Gastrocnemius medialis (tissue), 4 donors: ENCODE data around the gene CD300C. TPM values are rescaled to one million over a fixed set of nuclear protein-coding genes. Genes with fewer than 3 reads are reported as not detected.

Experiments used
- ATAC-seq, 2 donors: fragments of 150-250 bp; one replicate each; pipeline ENCODE4 v1.9.1; 2016
- DNase-seq, 2 donors: peaks; one replicate each; pipeline ENCODE4 v3.0.0-alpha.2; 2019
- H3K27ac ChIP-seq, 4 donors: fragments of 200-600 bp; sonication (generic); 1 replicate in 1 of 4; 2 replicates in 3 of 4; pipeline ENCODE4 v1.5.1; 2016 to 2018; ENCODE audit warnings: mild to moderate bottlenecking in 2 of 4, moderate library complexity in 1 of 4
- H3K27me3 ChIP-seq, 3 donors: fragments of 200-600 bp; sonication (generic) in 2 of 3; 1 replicate in 1 of 3; 2 replicates in 2 of 3; pipeline versions ENCODE4 v1.5.1 to v1.6.0; 2016 to 2019; ENCODE audit warnings: mild to moderate bottlenecking in 1 of 3, moderate library complexity in 1 of 3
- H3K36me3 ChIP-seq, 2 donors: fragments of 200-600 bp; sonication (generic) in 1 of 2; one replicate each; pipeline ENCODE4 v1.5.1; 2017 to 2018
- H3K4me1 ChIP-seq, 2 donors: fragments of 200-600 bp; sonication (generic) in 1 of 2; one replicate each; pipeline ENCODE4 v1.5.1; 2016 to 2017; ENCODE audit warnings: mild to moderate bottlenecking in 2 of 2
- H3K4me3 ChIP-seq, 4 donors: fragments of 200-600 bp; sonication (generic) in 3 of 4; 1 replicate in 1 of 4; 2 replicates in 3 of 4; pipeline ENCODE4 v1.5.1; 2016 to 2019; ENCODE audit warnings: mild to moderate bottlenecking in 2 of 4
- H3K9me3 ChIP-seq, 3 donors: fragments of 200-600 bp; sonication (generic) in 2 of 3; 1 replicate in 1 of 3; 2 replicates in 2 of 3; pipeline ENCODE4 v1.5.1; 2016 to 2019
- POLR2A ChIP-seq, 2 donors: fragments of 450-650 bp; IDR thresholded peaks; one replicate each; pipeline ENCODE4 v1.6.1; 2017; ENCODE audit warnings: antibody characterized with exemption in 2 of 2, mild to moderate bottlenecking in 2 of 2, moderate library complexity in 2 of 2
- in situ Hi-C, 4 donors: fragments of 200-750 bp; cut with MboI; loops; one replicate each; pipeline versions ENCODE4 v1.15.0 to v1.8.0; 2017; ENCODE audit warnings: low sequenced_read_pairs in 4 of 4
- intact Hi-C: fragments of 100-400 bp; cut with DNase I; formaldehyde crosslinking; loops from one replicate; pipeline ENCODE4 v1.15.1; 2023; ENCODE audit warnings: low total_unique reads
- total RNA-seq, 4 donors: library from RNA; depleted of rRNA; stranded (reverse); fragments of >200 nt; gene quantifications; one replicate each; pipeline versions ENCODE4 v1.1.0 to v1.2.3, GENCODE V29; 2016
- TF ChIP-seq, protein P1 (sequence below), 5 experiments: fragments of 450-650 bp in 3 of 5; fragments of 200-600 bp in 2 of 5; sonication (generic) in 2 of 5; IDR thresholded peaks in 4 of 5; conservative IDR thresholded peaks in 1 of 5; 1 replicate in 4 of 5; 2 replicates in 1 of 5; pipeline ENCODE4 v1.5.1; 2016 to 2019; ENCODE audit warnings: antibody characterized with exemption in 5 of 5, mild to moderate bottlenecking in 3 of 5, moderate library complexity in 3 of 5

Gene CD300C
- total RNA-seq, result under 1 TPM in 1 of 4 donors, not detected in 3; 0.16 TPM

DNA sequence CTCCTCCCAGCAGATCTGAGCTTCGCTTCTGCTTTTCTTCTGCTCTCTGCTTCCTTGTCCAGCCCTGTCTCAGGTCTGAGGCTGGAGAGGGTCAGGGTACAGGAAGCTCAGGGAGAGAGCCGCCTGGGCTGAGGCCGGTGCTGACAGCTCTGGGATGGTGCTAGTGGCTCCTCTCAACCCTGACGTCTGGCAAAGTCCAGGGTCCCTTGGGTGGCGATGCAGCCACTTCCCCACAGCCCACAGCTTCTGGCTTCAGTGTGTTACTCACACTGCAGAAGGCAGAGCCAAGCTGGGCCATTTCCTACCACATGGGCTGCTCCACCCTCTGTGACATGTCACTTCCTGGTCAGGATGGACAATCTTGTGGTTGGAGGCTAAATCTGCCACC is at the start of gene CD300C:
TSS of gene CD300C (minus strand) at position 273 of the 388 bp plus-strand sequence. CDS start 333 bp downstream, outside the sequence.
- H3K4me1 ChIP-seq, result no peaks in the 10 kb centered on the region
- peak; percentile 13 to 21 for TF ChIP-seq POLR2A (IDR thresholded peaks at IDR 0.05)
- TF ChIP-seq, protein P1, sequence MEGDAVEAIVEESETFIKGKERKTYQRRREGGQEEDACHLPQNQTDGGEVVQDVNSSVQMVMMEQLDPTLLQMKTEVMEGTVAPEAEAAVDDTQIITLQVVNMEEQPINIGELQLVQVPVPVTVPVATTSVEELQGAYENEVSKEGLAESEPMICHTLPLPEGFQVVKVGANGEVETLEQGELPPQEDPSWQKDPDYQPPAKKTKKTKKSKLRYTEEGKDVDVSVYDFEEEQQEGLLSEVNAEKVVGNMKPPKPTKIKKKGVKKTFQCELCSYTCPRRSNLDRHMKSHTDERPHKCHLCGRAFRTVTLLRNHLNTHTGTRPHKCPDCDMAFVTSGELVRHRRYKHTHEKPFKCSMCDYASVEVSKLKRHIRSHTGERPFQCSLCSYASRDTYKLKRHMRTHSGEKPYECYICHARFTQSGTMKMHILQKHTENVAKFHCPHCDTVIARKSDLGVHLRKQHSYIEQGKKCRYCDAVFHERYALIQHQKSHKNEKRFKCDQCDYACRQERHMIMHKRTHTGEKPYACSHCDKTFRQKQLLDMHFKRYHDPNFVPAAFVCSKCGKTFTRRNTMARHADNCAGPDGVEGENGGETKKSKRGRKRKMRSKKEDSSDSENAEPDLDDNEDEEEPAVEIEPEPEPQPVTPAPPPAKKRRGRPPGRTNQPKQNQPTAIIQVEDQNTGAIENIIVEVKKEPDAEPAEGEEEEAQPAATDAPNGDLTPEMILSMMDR (IDR thresholded peaks at IDR 0.05 in 4 of 5, conservative IDR thresholded peaks at IDR 0.05 in 1 of 5), result no peak
- no peak for DNase-seq
- in situ Hi-C loops (no loop called here), intact Hi-C loops (no loop called here)
- peaks cover 0 to 4% (median 3%) of the 10 kb centered on the region in 3 donors for H3K27me3 ChIP-seq
- ATAC-seq, result no peak
- no peak within 1 kb of the TSS for H3K27ac ChIP-seq
- H3K36me3 ChIP-seq, result no peaks in the 10 kb centered on the region
- no peak within 1 kb of the TSS for H3K4me3 ChIP-seq
- H3K9me3 ChIP-seq, result no peaks in the 10 kb centered on the region

DNA sequence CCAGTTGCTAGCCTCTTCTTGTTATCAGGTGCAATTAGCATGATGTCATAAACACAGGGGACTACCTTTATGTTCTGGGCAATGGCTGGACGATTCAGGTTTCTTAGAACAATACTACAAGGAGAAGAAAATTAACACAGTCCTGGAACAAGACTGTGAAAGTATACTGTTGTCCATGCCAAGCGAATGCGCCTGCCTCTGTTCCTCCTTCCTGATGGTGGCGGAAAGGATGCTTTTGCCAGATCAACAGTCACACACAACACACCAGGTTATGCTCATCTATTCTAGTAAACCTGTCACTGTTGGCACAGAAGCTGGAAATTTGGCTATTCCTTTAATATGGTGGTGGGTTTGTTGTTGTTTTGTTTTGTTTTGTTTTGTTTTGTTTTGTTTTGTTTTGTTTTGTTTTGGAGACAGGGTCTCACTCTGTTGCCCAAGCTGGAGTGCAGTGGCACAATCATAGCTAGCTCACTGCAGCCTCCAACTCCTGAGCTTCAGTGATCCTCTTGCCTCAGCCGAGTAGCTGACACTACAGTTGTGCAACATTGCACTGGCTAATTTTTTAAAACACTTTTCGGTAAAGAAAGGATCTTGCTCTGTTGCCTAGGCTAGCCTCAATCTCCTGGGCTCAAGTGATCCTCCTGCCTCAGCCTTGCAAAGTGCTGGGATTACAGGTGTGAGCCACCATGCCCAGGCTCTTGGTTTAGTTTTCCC is 49.3 kb upstream of the CD300C start:
- in situ Hi-C loops, result no loop called here
- Histone ChIP-seq H3K27me3 (peaks cover 2 to 10% (median 7%) of the 10 kb centered on the region in 3 donors), H3K9me3 (no peaks in the 10 kb centered on the region), H3K27ac (no peak overlapping the region), H3K4me3 (no peak overlapping the region), H3K36me3 (no peaks in the 10 kb centered on the region), H3K4me1 (no peaks in the 10 kb centered on the region)
- TF ChIP-seq, protein P1 (IDR thresholded peaks at IDR 0.05 in 4 of 5, conservative IDR thresholded peaks at IDR 0.05 in 1 of 5), result no peak
- TF ChIP-seq POLR2A (IDR thresholded peaks at IDR 0.05), result no peak
- ATAC-seq, result no peak
- no peak for DNase-seq
- intact Hi-C loops, result no loop called here

DNA sequence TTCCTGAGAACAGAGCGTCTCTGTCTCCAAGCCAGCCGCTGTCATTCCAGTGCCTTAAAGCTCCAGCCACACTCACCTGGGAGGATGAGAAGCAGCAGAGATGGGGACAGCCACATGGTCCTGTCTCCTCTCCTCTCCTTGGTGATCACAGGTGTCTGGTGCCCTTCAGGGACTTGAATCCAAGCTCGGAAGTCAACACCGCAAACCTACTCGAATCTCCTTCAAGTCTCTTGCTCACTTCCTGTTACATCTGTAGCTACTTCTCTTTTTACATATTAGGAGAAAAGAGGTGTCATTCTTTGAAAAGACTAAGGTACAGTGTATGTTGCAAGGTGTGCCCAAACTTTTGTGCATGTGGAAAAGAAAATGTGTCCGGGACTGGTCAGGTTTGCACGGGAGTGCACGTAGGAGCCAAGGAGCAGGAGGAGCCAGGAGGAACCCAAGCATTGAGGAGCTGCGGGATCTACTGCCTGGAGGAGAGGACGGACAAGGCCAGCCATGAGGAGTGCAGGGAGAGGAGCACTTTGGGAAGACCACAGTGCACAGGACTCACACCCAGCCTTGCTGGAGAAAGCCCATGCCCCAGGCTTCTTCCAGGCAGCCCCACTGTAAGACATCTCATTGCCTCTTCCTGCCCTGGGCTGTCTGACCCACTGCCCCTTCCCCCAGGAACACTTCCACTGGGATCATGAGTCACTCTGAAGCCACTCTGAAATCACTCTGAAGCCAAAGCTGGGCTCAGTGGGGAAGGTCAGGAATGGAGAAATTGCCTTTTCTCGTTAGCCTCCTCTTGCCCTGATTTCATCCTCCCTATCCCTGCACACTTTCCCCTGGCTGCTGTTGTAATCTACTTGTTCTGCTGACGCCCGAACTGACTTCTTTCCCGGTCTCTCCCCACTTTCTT is 46.4 kb upstream of the CD300C start, which contains the start of gene CD300LD:
TSS of gene CD300LD (minus strand) at position 197 of the 904 bp plus-strand sequence. CDS start at position 116, 81 bp downstream.
- Histone ChIP-seq H3K4me1 (no peaks in the 10 kb centered on the region), H3K27me3 (peaks cover 0 to 5% (median 3%) of the 10 kb centered on the region in 3 donors), H3K9me3 (no peaks in the 10 kb centered on the region), H3K36me3 (no peaks in the 10 kb centered on the region), H3K4me3 (no peak within 1 kb of the TSS), H3K27ac (no peak within 1 kb of the TSS)
- intact Hi-C loops, result no loop called here
- no peak for TF ChIP-seq POLR2A (IDR thresholded peaks at IDR 0.05)
- TF ChIP-seq, protein P1 (IDR thresholded peaks at IDR 0.05 in 4 of 5, conservative IDR thresholded peaks at IDR 0.05 in 1 of 5), result no peak
- in situ Hi-C loops, result no loop called here
- DNase-seq (no peak), ATAC-seq (no peak)

DNA sequence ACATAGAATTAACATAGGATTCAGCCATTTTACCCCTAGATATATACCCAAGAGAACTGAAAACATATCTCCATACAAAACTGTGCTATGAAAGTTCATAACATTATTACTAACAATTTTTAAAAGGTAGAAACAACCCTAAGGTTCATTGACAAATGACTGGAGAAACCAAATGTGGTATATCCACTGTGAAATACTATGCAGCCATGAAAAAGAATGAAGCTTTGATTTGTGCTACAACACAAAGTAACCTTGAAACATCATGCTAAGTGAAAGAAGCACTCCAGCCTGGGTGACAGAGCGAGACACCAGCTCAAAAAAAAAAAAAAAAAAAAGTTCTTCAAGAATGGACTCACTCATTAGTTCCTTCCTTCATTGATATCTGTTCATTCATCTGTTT is 45.6 kb upstream of the CD300C start:
- in situ Hi-C loops (no loop called here), intact Hi-C loops (no loop called here)
- Histone ChIP-seq H3K27ac (no peak overlapping the region), H3K9me3 (no peaks in the 10 kb centered on the region), H3K36me3 (no peaks in the 10 kb centered on the region), H3K4me3 (no peak overlapping the region), H3K4me1 (no peaks in the 10 kb centered on the region), H3K27me3 (peaks cover 0 to 5% (median 3%) of the 10 kb centered on the region in 3 donors)
- TF ChIP-seq, protein P1 (IDR thresholded peaks at IDR 0.05 in 4 of 5, conservative IDR thresholded peaks at IDR 0.05 in 1 of 5), result no peak
- TF ChIP-seq POLR2A (IDR thresholded peaks at IDR 0.05), result no peak
- no peak for DNase-seq
- no peak for ATAC-seq
